Ovary (tissue), 3 donors: ENCODE measurements around the gene OR52J3.

Experiments
- CTCF ChIP-seq, 3 donors: fragments of 450-650 bp in 2 of 3; fragments of 200-600 bp in 1 of 3; IDR thresholded peaks; one replicate each; pipeline versions ENCODE4 v1.5.1 to v1.8.0; 2016 to 2022; ENCODE audit warnings: antibody characterized with exemption in 3 of 3, mild to moderate bottlenecking in 1 of 3
- EP300 ChIP-seq: sonication (generic); formaldehyde crosslinking; IDR thresholded peaks from one replicate; pipeline ENCODE4 v1.6.1; 2017; ENCODE audit warnings: antibody characterized with exemption
- POLR2A ChIP-seq: fragments of 450-650 bp; IDR thresholded peaks from one replicate; pipeline ENCODE4 v1.6.1; 2017; ENCODE audit warnings: antibody characterized with exemption, mild to moderate bottlenecking, moderate library complexity
- donor health status: DM: no; HTN: no; CAD: no.

GRCh38 chr11:5021996-5022395 is 24.3 kb upstream of the OR52J3 start:
- TF ChIP-seq CTCF (IDR thresholded peaks at IDR 0.05) = no peak
- no peak for TF ChIP-seq POLR2A
- no peak for TF ChIP-seq EP300
